Testis (tissue), 3 donors: ENCODE data around the gene PKP2. TPM values are rescaled to one million over a fixed set of nuclear protein-coding genes. Genes with fewer than 3 reads are reported as not detected.
"Not testable (repeated sequence)": the region's sequence is repeated elsewhere in the genome, so short reads cannot be mapped to it uniquely, and the experiment has no call there.

ENCODE experiments used
- DNase-seq: peaks from one replicate; pipeline ENCODE4 v3.0.0-alpha.2; 2019
- H3K27ac ChIP-seq, 2 donors: fragments of 200-600 bp; sonication (generic); one replicate each; pipeline ENCODE4 v1.5.1; 2019
- H3K27me3 ChIP-seq: fragments of 200-600 bp; sonication (generic); one replicate; pipeline ENCODE4 v1.5.1; 2019
- H3K36me3 ChIP-seq: fragments of 200-600 bp; sonication (generic); one replicate; pipeline ENCODE4 v1.5.1; 2017; ENCODE audit warnings: low read depth; ENCODE audit errors: missing control alignments
- H3K4me1 ChIP-seq: fragments of 200-600 bp; sonication (generic); one replicate; pipeline ENCODE4 v1.5.1; 2019
- H3K4me3 ChIP-seq, 2 donors: fragments of 200-600 bp; sonication (generic); one replicate each; pipeline ENCODE4 v1.5.1; 2017 to 2019
- H3K9me3 ChIP-seq: fragments of 200-600 bp; sonication (generic); one replicate; pipeline ENCODE4 v1.5.1; 2017
- POLR2A ChIP-seq: fragments of 450-650 bp; IDR thresholded peaks from one replicate; pipeline ENCODE4 v1.6.1; 2017; ENCODE audit warnings: antibody characterized with exemption, mild to moderate bottlenecking, moderate library complexity
- WGBS, 2 donors: methylation state at CpG; one replicate each; pipeline ENCODE4 v1.1.5; 2018; 5-methylcytosine and 5-hydroxymethylcytosine counted together
- intact Hi-C: fragments of 100-400 bp; cut with DNase I; formaldehyde crosslinking; loops from one replicate; pipeline ENCODE4 v1.15.1; 2023; ENCODE audit warnings: low total_unique reads
- polyA plus RNA-seq: library from polyadenylated mRNA; stranded (reverse); fragments of 350-450 nt; fragmentation: Illumina TruSeq; extraction: RNeasy Lipid Tissue Mini Kit (QIAGEN cat#74804); gene quantifications from one replicate; pipeline ENCODE4 v1.2.3, GENCODE V29; 2014; ENCODE audit warnings: low read depth, low replicate concordance; ENCODE audit not compliant: insufficient read depth
- total RNA-seq, 2 donors: library from RNA; depleted of rRNA; stranded (reverse); fragments of >200 nt; gene quantifications; one replicate each; pipeline ENCODE4 v1.2.3, GENCODE V29; 2016
- TF ChIP-seq, protein P1 (sequence below), 3 experiments: fragments of 450-650 bp in 2 of 3; fragments of 200-600 bp in 1 of 3; sonication (generic) in 1 of 3; IDR thresholded peaks; one replicate each; pipeline ENCODE4 v1.5.1; 2016 to 2019; ENCODE audit warnings: antibody characterized with exemption in 3 of 3, mild to moderate bottlenecking in 2 of 3, moderate library complexity in 1 of 3

Gene PKP2
- total and polyA plus RNA-seq, 3 donors from 2014 or later: 14.8 to 22.3 (median 18.9) TPM

DNA sequence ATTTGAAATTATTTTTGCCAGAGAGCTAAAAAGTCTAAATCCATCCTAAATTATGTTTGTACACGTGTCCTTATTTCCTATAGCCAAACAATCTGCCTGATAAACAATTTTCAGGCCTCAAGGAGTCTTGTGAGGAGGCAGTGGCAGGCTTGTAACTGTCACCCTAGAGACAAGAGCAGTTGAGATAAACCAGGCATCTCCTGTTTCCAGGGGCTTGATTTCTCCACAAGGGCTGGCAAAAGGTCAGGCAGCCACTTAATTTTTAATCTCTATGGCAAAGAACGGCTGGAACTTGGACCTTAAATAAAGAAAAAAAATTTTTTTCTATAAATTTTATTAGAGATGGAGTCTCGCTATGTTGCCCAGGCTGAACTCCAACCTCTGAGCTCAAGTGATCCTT is 15.5 kb downstream of the PKP2 start:
- Histone ChIP-seq H3K27me3 (no peaks in the 10 kb centered on the region), H3K36me3 (no peaks in the 10 kb centered on the region), H3K27ac (no peak overlapping the region), H3K4me3 (no peak overlapping the region), H3K9me3 (no peaks in the 10 kb centered on the region), H3K4me1 (no peaks in the 10 kb centered on the region)
- no peak for TF ChIP-seq POLR2A
- TF ChIP-seq, protein P1, sequence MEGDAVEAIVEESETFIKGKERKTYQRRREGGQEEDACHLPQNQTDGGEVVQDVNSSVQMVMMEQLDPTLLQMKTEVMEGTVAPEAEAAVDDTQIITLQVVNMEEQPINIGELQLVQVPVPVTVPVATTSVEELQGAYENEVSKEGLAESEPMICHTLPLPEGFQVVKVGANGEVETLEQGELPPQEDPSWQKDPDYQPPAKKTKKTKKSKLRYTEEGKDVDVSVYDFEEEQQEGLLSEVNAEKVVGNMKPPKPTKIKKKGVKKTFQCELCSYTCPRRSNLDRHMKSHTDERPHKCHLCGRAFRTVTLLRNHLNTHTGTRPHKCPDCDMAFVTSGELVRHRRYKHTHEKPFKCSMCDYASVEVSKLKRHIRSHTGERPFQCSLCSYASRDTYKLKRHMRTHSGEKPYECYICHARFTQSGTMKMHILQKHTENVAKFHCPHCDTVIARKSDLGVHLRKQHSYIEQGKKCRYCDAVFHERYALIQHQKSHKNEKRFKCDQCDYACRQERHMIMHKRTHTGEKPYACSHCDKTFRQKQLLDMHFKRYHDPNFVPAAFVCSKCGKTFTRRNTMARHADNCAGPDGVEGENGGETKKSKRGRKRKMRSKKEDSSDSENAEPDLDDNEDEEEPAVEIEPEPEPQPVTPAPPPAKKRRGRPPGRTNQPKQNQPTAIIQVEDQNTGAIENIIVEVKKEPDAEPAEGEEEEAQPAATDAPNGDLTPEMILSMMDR (IDR thresholded peaks at IDR 0.05): no peak
- intact Hi-C loops: no loop called here
- 47 to 61% methylated on average over 3 of the region's 3 CpGs for WGBS, 2 donors
- DNase-seq: no peak

DNA sequence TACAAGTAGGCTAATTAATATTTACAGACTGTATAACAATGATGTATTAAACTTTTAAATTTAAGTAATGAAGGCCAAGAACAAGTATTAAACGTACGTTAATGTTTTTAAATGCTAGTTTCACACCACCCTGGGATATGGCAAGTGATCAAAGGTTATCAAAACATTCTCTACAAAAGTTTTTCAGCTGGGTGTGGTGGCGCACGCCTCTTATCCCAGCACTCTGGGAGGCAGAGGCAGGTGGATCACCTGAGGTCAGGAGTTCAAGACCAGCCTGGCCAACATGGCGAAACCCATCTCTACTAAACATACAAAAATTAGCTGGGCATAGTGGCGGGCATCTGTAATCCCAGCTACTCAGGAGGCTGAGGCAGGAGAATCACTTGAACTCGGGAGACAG is 17.5 kb downstream of the PKP2 start:
- H3K4me1 ChIP-seq, H3K9me3 ChIP-seq, H3K27ac ChIP-seq, H3K36me3 ChIP-seq, DNase-seq, intact Hi-C loops, H3K27me3 ChIP-seq, H3K4me3 ChIP-seq: not testable (repeated sequence)
- WGBS, 2 donors: 90 to 92% methylated on average over 6 to 7 of the region's 7 CpGs

DNA sequence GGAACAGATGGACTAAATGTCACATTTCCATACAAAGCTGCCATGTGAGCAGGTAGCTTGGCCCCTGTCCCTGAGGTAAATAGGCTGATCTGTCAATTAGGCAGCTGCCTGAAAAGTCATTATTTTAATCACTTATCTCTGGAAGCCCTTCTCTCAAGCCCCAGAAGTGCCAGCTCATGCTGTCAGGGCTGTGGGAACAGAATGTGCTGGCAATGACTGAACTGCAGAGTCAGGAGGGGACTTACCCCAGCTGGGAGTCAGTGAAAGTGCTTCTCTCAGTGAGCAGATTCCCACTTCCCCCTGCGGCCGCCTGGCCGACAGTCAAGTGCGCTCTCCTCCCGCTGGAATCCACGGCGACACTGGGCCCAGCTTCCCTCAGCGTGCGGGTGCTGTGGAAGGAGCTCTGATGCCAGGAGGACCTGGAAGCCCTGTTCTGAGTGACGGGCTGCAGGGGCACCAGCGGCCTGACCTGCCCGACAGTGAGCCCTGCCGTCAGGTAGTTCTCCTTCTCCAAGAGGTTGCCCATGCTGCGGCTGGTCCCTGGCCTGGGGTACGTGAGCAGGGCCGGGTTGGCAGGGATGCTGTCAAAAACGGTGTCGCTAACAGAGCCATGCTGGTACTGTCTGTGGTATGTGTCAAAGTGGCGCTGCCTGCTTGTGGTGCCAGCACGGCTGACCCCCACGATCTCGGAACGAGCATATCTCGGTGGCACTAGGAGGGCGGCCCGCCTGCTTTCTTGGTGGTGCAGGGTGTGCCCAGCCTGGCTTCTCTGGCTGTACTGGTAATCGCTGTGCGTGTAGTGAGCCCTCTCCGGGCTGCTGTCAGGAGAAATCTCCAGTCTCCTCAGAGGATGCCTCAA is 18.7 kb downstream of the PKP2 start:
- Histone ChIP-seq H3K4me1 (no peaks in the 10 kb centered on the region), H3K4me3 (no peak overlapping the region), H3K36me3 (no peaks in the 10 kb centered on the region), H3K9me3 (no peaks in the 10 kb centered on the region), H3K27me3 (no peaks in the 10 kb centered on the region), H3K27ac (no peak overlapping the region)
- intact Hi-C loops: no loop called here
- peak; percentile 44 for DNase-seq
- 89% methylated on average over 27 of the region's 29 CpGs; no CpG with 5 or more reads in 1 of the 2 donors for WGBS, 2 donors
- TF ChIP-seq POLR2A: no peak
- TF ChIP-seq, protein P1 (IDR thresholded peaks at IDR 0.05): no peak

DNA sequence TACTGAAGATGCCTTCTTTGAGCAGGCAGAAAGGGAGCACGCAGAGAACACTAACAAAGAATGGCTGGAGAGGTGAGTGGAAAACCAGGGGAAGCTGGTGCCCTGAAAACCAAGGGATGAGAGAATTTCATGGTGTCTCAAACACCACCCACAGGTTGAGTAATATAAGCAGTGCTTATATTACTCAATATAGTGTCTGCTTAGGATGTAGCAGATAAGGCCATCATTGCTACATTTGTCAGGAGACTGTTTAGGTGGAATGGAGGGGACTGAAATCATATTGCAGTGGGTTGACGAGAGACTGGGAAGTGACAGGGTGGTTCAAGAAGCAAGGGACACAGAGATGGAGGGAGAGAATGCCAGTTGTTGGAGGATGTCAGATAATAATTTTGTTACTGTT is 20.6 kb downstream of the PKP2 start:
- TF ChIP-seq, protein P1 (IDR thresholded peaks at IDR 0.05): no peak
- no peak for TF ChIP-seq POLR2A
- H3K9me3 ChIP-seq: no peaks in the 10 kb centered on the region
- no peak for DNase-seq
- no peaks in the 10 kb centered on the region for H3K27me3 ChIP-seq
- H3K27ac ChIP-seq: no peak overlapping the region
- H3K4me1 ChIP-seq: no peaks in the 10 kb centered on the region
- intact Hi-C loops: no loop called here
- no peaks in the 10 kb centered on the region for H3K36me3 ChIP-seq
- 78 to 94% methylated on average over 2 of the region's 2 CpGs for WGBS, 2 donors
- no peak overlapping the region for H3K4me3 ChIP-seq

DNA sequence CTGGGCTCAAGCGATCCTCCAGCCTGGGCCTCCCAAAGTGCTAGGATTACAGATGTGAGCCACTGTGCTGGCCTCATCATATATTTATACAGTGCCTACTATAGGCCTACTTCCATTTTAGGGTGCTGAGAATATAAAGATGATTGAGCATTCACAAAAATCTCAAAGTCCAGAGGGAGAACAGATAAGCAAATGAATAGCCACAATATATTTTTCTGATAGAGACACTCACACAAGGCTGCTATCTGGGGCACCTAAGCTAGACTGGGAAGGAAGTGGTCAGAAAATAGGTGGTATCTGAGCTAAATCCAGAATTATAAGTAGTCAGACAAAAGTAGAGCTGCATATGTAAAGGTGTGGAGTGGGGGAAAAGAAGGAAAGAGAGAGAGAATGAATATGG is 21.6 kb downstream of the PKP2 start:
- H3K4me3 ChIP-seq: no peak overlapping the region
- no peaks in the 10 kb centered on the region for H3K36me3 ChIP-seq
- H3K4me1 ChIP-seq: no peaks in the 10 kb centered on the region
- H3K27me3 ChIP-seq: no peaks in the 10 kb centered on the region
- H3K27ac ChIP-seq: no peak overlapping the region
- no peak for DNase-seq
- no peaks in the 10 kb centered on the region for H3K9me3 ChIP-seq
- 90% methylated on average over 1 of the region's 1 CpG for WGBS, 2 donors
- TF ChIP-seq POLR2A: no peak
- TF ChIP-seq, protein P1 (IDR thresholded peaks at IDR 0.05): no peak
- intact Hi-C loops: no loop called here
